ENCODE data around the gene DLL4.

- TF ChIP-seq POLR2A (IDR thresholded peaks at IDR 0.05): no peak
- TF ChIP-seq CTCF (IDR thresholded peaks at IDR 0.05): no peak
These were observed 1.7 kb upstream of the DLL4 start for GRCh38 chr15:40927495-40927872.
